Gastrocnemius medialis (tissue), 4 donors: ENCODE results near the gene VASP.

Source experiments
- POLR2A ChIP-seq, 2 donors: fragments of 450-650 bp; IDR thresholded peaks; one replicate each; pipeline ENCODE4 v1.6.1; 2017; ENCODE audit warnings: antibody characterized with exemption in 2 of 2, mild to moderate bottlenecking in 2 of 2, moderate library complexity in 2 of 2
- TF ChIP-seq, protein P1 (sequence below), 5 experiments: fragments of 450-650 bp in 3 of 5; fragments of 200-600 bp in 2 of 5; sonication (generic) in 2 of 5; IDR thresholded peaks in 4 of 5; conservative IDR thresholded peaks in 1 of 5; 1 replicate in 4 of 5; 2 replicates in 1 of 5; pipeline ENCODE4 v1.5.1; 2016 to 2019; ENCODE audit warnings: antibody characterized with exemption in 5 of 5, mild to moderate bottlenecking in 3 of 5, moderate library complexity in 3 of 5

GRCh38 chr19:45514376-45515051, 7.2 kb downstream of the VASP start:
- TF ChIP-seq, protein P1, sequence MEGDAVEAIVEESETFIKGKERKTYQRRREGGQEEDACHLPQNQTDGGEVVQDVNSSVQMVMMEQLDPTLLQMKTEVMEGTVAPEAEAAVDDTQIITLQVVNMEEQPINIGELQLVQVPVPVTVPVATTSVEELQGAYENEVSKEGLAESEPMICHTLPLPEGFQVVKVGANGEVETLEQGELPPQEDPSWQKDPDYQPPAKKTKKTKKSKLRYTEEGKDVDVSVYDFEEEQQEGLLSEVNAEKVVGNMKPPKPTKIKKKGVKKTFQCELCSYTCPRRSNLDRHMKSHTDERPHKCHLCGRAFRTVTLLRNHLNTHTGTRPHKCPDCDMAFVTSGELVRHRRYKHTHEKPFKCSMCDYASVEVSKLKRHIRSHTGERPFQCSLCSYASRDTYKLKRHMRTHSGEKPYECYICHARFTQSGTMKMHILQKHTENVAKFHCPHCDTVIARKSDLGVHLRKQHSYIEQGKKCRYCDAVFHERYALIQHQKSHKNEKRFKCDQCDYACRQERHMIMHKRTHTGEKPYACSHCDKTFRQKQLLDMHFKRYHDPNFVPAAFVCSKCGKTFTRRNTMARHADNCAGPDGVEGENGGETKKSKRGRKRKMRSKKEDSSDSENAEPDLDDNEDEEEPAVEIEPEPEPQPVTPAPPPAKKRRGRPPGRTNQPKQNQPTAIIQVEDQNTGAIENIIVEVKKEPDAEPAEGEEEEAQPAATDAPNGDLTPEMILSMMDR (IDR thresholded peaks at IDR 0.05 in 4 of 5, conservative IDR thresholded peaks at IDR 0.05 in 1 of 5), result no peak
- TF ChIP-seq POLR2A (IDR thresholded peaks at IDR 0.05), result no peak
